Parathyroid adenoma (tissue), 2 donors: Measurements from ENCODE around the gene KIF26B.

Source experiments
- H2AFZ ChIP-seq: fragments of 300-600 bp; sonication (generic); one replicate; pipeline ENCODE4 v1.7.0; 2017; ENCODE audit warnings: antibody characterized with exemption, mild to moderate bottlenecking
- H3K27ac ChIP-seq: fragments of 300-600 bp; sonication (generic); one replicate; pipeline ENCODE4 v1.7.0; 2017
- H3K27me3 ChIP-seq: fragments of 300-600 bp; sonication (generic); one replicate; pipeline ENCODE4 v1.7.0; 2017; ENCODE audit warnings: low read length; ENCODE audit not compliant: control insufficient read depth, insufficient read depth
- H3K36me3 ChIP-seq: fragments of 300-600 bp; sonication (generic); one replicate; pipeline ENCODE4 v1.7.0; 2017; ENCODE audit warnings: low read length; ENCODE audit not compliant: control insufficient read depth, insufficient read depth
- H3K4me1 ChIP-seq: fragments of 300-600 bp; sonication (generic); one replicate; pipeline ENCODE4 v1.7.0; 2017; ENCODE audit warnings: control low read depth
- H3K4me2 ChIP-seq: fragments of 300-600 bp; sonication (generic); one replicate; pipeline ENCODE4 v1.7.0; 2017; ENCODE audit warnings: low read length
- H3K4me3 ChIP-seq: fragments of 300-600 bp; sonication (generic); one replicate; pipeline ENCODE4 v1.7.0; 2017; ENCODE audit warnings: low read depth, low read length
- H3K79me2 ChIP-seq: fragments of 300-600 bp; sonication (generic); one replicate; pipeline ENCODE4 v1.7.0; 2017; ENCODE audit warnings: control low read depth
- H3K9ac ChIP-seq: fragments of 300-600 bp; sonication (generic); one replicate; pipeline ENCODE4 v1.7.0; 2017; ENCODE audit warnings: mild to moderate bottlenecking
- H3K9me3 ChIP-seq: fragments of 300-600 bp; sonication (generic); one replicate; pipeline ENCODE4 v1.7.0; 2017; ENCODE audit warnings: low read length; ENCODE audit not compliant: control insufficient read depth
- CTCF ChIP-seq: fragments of 300-600 bp; sonication (generic); IDR thresholded peaks from one replicate; pipeline ENCODE4 v1.7.0; 2017; ENCODE audit warnings: antibody characterized with exemption, mild to moderate bottlenecking
- donor health status: primary hyperparathyroidism.

Gene KIF26B

GRCh38 chr1:245172026-245172425, 17.2 kb downstream of the KIF26B start:
- no peaks in the 10 kb centered on the region for H3K27me3 ChIP-seq
- H3K4me1 ChIP-seq, result no peaks in the 10 kb centered on the region
- H3K9ac ChIP-seq, result no peak overlapping the region
- no peaks in the 10 kb centered on the region for H3K9me3 ChIP-seq
- no peaks in the 10 kb centered on the region for H3K36me3 ChIP-seq
- H3K4me2 ChIP-seq, result no peak overlapping the region
- no peak overlapping the region for H2AFZ ChIP-seq
- TF ChIP-seq CTCF, result no peak
- no peak overlapping the region for H3K4me3 ChIP-seq
- H3K27ac ChIP-seq, result no peak overlapping the region
- no peaks in the 10 kb centered on the region for H3K79me2 ChIP-seq

GRCh38 chr1:245172829-245173228, 18.0 kb downstream of the KIF26B start:
- no peak for TF ChIP-seq CTCF
- Histone ChIP-seq H3K36me3 (no peaks in the 10 kb centered on the region), H3K9me3 (no peaks in the 10 kb centered on the region), H3K27me3 (no peaks in the 10 kb centered on the region), H2AFZ (no peak overlapping the region), H3K79me2 (no peaks in the 10 kb centered on the region), H3K27ac (no peak overlapping the region), H3K9ac (no peak overlapping the region), H3K4me1 (no peaks in the 10 kb centered on the region), H3K4me3 (no peak overlapping the region), H3K4me2 (no peak overlapping the region)

GRCh38 chr1:245173446-245174211, 18.8 kb downstream of the KIF26B start:
- H3K9ac ChIP-seq, result no peak overlapping the region
- no peaks in the 10 kb centered on the region for H3K79me2 ChIP-seq
- H2AFZ ChIP-seq, result no peak overlapping the region
- no peaks in the 10 kb centered on the region for H3K27me3 ChIP-seq
- no peak overlapping the region for H3K27ac ChIP-seq
- H3K9me3 ChIP-seq, result no peaks in the 10 kb centered on the region
- no peak overlapping the region for H3K4me2 ChIP-seq
- TF ChIP-seq CTCF, result no peak
- no peak overlapping the region for H3K4me3 ChIP-seq
- no peaks in the 10 kb centered on the region for H3K36me3 ChIP-seq
- H3K4me1 ChIP-seq, result no peaks in the 10 kb centered on the region

GRCh38 chr1:245177071-245177900, 22.5 kb downstream of the KIF26B start:
- Histone ChIP-seq H3K36me3 (no peaks in the 10 kb centered on the region), H3K9ac (no peak overlapping the region), H3K27me3 (no peaks in the 10 kb centered on the region), H3K4me1 (no peaks in the 10 kb centered on the region), H3K79me2 (no peaks in the 10 kb centered on the region), H3K4me2 (no peak overlapping the region), H2AFZ (no peak overlapping the region), H3K4me3 (no peak overlapping the region), H3K27ac (no peak overlapping the region), H3K9me3 (no peaks in the 10 kb centered on the region)
- TF ChIP-seq CTCF, result no peak
